NCI-H2171 treated with DMSO at 0.1 percent for 48 hours (cell line): ENCODE results near the gene NOX4.
"Not testable (repeated sequence)": the region's sequence is repeated elsewhere in the genome, so short reads cannot be mapped to it uniquely, and the experiment has no call there.

ENCODE experiments used
- DNase-seq: peaks from one replicate; lab custom pipeline; 2025; lab: John Stamatoyannopoulos, UW

NOX4 gene

GRCh38 chr11:89379976-89380771 is 111.0 kb downstream of the NOX4 start:
- DNase-seq = not testable (repeated sequence)

- DNase-seq = not testable (repeated sequence)
Observed at GRCh38 chr11:89378986-89379385, 112.2 kb downstream of the NOX4 start.

- not testable (repeated sequence) for DNase-seq
Observed at GRCh38 chr11:89369356-89369755, 121.8 kb downstream of the NOX4 start.

- DNase-seq = not testable (repeated sequence)
Observed at GRCh38 chr11:89364856-89365255, 126.3 kb downstream of the NOX4 start.

GRCh38 chr11:89361734-89362133 is 129.4 kb downstream of the NOX4 start:
- no peak for DNase-seq

GRCh38 chr11:89359208-89359607 is 132.0 kb downstream of the NOX4 start:
- not testable (repeated sequence) for DNase-seq

- DNase-seq = no peak
Observed at GRCh38 chr11:89358761-89359160, 132.4 kb downstream of the NOX4 start.

GRCh38 chr11:89355646-89356045 is 135.5 kb downstream of the NOX4 start:
- no peak for DNase-seq

- DNase-seq = not testable (repeated sequence)
Observed at GRCh38 chr11:89354513-89354912, 136.7 kb downstream of the NOX4 start.

GRCh38 chr11:89347071-89347470 is 144.1 kb downstream of the NOX4 start:
- no peak for DNase-seq

- no peak for DNase-seq
Observed at GRCh38 chr11:89346601-89347000, 144.6 kb downstream of the NOX4 start.

- DNase-seq = not testable (repeated sequence)
Observed at GRCh38 chr11:89342880-89343572, 148.1 kb downstream of the NOX4 start.

- DNase-seq = not testable (repeated sequence)
Observed at GRCh38 chr11:89340450-89340849, 150.7 kb downstream of the NOX4 start.

GRCh38 chr11:89338073-89338472 is 153.1 kb downstream of the NOX4 start:
- not testable (repeated sequence) for DNase-seq

- not testable (repeated sequence) for DNase-seq
Observed at GRCh38 chr11:89337100-89337650, 154.0 kb downstream of the NOX4 start.

- DNase-seq = not testable (repeated sequence)
Observed at GRCh38 chr11:89333704-89334103, 157.5 kb downstream of the NOX4 start.

GRCh38 chr11:89331940-89332339 is 159.2 kb downstream of the NOX4 start:
- not testable (repeated sequence) for DNase-seq

GRCh38 chr11:89327885-89328284 is 163.3 kb downstream of the NOX4 start:
- DNase-seq = no peak

GRCh38 chr11:89321401-89321800 is 169.8 kb downstream of the NOX4 start:
- no peak for DNase-seq

GRCh38 chr11:89310607-89311006 is 180.6 kb downstream of the NOX4 start:
- DNase-seq = not testable (repeated sequence)

- not testable (repeated sequence) for DNase-seq
Observed at GRCh38 chr11:89309321-89309985, 181.7 kb downstream of the NOX4 start.

GRCh38 chr11:89308272-89308671 is 182.9 kb downstream of the NOX4 start:
- DNase-seq = not testable (repeated sequence)
